HG03432 (cell line): Measurements from ENCODE around the gene SKAP2.
"Not testable (repeated sequence)": the region's sequence is repeated elsewhere in the genome, so short reads cannot be mapped to it uniquely, and the experiment has no call there.

Source experiments
- ATAC-seq: cut with Tn5 transposase; IDR thresholded peaks from one replicate; pipeline ENCODE4 v1.9.1; 2021; ENCODE audit warnings: mild to moderate bottlenecking, moderate library complexity; ENCODE audit not compliant: unreplicated experiment

SKAP2 gene

DNA sequence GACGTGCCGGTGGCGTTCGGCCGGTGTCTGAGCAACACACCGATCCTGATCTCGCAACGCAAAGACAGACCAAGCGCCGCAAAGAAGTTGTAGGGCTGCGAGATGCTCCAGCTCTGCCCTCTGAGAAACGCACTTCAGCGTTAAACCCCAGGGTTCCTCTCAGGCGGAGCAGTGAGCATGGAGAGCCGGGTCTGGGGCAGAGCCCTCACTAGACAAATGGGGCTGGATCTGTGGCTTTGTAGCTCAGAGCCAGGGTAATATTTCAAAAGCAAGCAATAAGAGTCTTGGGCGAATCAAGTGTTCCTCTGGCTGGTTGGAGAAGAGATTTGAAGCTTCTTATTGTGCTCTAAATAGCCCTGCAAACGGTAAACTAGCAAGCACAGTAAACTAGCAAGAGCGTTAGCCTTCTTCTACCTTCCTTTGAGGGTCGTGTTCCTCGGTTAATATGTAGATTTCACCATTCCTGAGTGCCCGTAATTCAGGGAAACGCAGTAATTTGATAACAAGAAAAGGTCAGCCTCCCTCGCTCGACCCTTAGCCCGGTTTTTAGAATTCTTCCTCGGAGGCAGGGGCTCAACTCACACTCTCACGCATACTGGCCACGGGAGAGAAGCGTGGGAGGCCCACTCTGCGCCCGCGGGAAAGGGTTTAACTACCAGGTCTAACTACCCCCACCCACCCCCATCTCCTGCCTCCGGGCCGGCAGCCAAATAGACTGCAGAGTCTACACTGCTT, 6.7 kb downstream of the SKAP2 start:
- ATAC-seq: peak; percentile 54

- no peak for ATAC-seq
Observed at GRCh38 chr7:26857170-26857505, 7.3 kb downstream of the SKAP2 start.

- no peak for ATAC-seq
Observed at GRCh38 chr7:26856176-26856985, 8.0 kb downstream of the SKAP2 start.

GRCh38 chr7:26854876-26855855, 9.2 kb downstream of the SKAP2 start:
- no peak for ATAC-seq

GRCh38 chr7:26853788-26854393, 10.5 kb downstream of the SKAP2 start:
- no peak for ATAC-seq

DNA sequence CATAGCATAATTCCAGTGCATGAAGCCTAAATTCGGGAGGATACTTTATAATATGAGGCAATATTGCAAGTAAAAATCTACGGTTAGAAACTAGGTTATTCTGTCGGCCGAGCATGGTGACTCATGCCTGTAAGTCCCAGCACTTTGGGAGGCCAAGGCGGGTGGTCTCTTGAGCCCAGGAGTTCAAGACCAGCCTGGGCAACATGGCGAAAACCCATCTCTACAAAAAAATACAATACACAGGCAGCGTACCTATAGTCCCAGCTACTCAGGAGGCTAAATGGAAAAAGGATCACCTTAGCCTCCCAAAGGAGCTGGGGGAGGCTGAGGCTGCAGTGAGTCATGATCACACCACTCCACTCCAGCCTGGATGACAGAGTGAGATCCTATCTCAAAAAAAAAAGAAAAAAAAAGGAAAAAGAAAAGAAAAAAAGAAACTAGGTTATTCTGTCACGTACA, 14.2 kb downstream of the SKAP2 start:
- no peak for ATAC-seq

GRCh38 chr7:26843705-26844104, 20.7 kb downstream of the SKAP2 start:
- ATAC-seq: no peak

- ATAC-seq: no peak
Observed at GRCh38 chr7:26842897-26843296, 21.5 kb downstream of the SKAP2 start.

DNA sequence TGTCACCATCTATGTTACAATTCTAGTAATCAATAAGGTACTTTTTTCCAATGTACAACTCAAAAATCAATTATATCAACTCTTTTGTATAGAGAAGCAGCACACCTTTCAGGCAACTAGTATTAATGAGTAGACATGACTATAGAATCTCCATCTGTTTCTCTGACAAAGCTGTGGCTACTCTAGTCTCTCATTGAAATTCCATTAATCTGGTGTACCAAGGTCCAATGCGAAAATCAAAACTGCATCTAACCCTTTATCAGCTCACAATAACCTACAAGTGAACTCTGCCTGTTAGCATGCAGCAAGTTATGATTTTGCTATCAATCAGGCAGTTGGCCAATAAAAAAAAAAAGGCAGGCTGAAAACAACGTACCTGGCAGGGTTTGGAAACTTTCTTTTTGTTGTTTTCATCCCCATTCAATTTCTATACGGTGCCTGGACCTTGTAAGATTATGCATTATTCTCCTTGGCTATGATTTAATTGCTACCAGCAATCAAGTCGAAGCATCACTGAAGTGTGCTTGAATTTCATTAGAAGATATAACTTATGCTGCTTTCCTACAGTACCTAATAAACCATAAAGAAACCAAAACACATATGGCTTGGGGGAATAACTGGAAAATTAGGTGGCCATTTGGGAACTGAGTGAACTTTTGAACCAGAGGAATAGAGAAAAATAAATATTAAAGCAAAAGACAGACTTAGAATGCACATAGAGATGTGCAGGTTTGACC, 23.2 kb downstream of the SKAP2 start:
- ATAC-seq: no peak

DNA sequence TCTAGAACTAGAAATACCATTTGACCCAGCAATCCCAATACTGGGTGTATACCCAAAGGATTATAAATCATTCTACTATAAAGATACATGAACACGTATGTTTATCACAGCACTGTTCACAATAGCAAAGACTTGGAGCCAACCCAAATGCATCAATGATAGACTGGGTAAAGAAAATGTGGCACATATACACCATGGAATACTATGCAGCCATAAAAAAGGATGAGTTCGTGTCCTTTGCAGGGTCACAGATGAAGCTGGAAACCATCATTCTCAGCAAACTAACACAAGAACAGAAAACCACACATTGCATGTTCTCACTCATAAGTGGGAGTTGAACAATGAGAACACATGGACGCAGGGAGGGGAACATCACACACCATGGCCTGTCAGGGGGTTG, 27.6 kb downstream of the SKAP2 start:
- ATAC-seq: not testable (repeated sequence)

- ATAC-seq: no peak
Observed at GRCh38 chr7:26815426-26815825, 49.0 kb downstream of the SKAP2 start.

DNA sequence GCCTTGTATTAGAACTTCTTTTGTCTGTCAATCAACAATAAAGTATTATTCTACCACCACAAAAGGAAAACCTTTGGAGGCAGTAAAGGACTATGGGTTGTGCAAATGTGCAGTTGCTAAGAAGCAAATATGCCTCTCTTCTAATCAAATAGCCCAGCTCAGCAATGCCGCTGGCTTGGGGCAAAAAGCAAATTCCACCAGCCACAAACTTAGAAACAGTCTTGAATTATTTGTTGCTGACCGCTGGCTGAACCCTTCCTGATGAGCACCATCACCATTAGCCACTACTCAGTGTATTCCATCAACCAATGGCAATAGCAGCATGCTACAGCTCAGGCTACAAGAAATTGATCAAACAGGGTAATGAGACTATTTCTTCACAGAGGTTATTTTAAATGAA, 51.0 kb downstream of the SKAP2 start:
- ATAC-seq: no peak

- ATAC-seq: no peak
Observed at GRCh38 chr7:26794541-26794940, 69.8 kb downstream of the SKAP2 start.

GRCh38 chr7:26792576-26792975, 71.8 kb downstream of the SKAP2 start:
- ATAC-seq: no peak

GRCh38 chr7:26792006-26792405, 72.4 kb downstream of the SKAP2 start:
- ATAC-seq: no peak

DNA sequence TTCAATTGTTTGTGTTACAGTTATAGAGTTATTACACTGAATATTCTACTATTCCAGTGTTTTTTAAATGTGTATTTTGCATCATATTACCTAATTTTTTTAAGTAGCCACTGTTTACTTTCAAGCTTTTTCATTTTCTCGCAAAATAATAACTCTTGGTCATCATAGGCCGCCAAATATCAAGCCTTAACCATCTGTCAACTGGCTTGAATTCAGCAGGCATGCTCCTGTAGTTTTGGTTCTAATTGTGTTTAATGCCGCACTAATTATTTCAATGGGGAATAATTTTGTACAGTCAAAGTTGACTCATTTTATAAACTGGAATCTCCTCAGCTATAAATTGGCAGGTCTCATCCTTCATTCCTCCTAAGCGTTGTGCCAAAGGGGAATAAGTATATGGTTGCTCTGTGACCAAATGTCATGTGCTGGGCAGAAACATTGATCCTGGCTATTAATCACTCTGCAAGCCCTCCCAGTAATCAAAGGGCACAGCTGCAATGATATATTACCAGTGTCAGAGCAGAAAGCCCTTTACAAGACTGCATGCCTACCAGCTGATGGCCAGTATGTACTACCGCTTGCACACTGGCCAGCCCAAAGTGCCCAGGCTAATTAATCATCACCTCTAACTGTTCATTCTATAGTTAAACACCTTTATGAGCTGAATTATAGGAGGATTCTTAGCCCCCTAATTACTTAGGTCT, 74.8 kb downstream of the SKAP2 start:
- ATAC-seq: no peak

DNA sequence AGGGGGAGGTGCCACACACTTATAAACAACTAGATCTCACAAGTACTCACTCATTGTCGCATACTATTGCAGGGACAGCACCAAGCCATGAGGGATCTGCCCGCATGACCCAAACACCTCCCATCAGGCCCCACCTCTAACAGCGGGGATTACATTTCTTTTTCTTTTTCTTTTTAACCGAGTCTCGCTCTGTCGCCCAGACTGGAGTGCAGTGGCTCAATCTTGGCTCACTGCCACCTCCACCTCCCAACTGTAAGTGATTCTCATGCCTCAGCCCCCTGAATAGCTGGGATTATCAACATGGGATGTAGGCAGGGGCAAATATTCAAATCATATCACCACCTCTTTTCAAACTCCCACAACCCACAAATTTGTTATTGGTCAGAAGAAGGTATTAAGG, 76.7 kb downstream of the SKAP2 start:
- ATAC-seq: no peak

DNA sequence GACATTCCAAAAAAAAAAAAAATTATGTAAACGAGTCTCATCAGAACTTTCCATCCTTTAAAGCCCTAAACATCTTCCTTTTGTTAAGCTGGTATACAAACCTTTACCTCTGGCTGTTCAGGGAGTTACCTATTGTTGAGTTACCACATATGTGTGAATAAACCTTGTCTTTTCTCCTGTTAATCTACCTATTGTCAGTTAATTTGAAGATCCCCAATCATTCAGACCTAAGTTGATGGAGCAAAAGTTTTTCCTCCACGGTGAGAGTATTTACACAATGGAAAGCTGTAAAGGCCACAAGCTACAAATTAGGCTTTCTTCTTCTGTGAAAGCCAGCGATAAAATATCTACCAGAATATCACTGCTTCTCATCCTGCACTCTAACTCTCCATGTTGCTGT, 80.3 kb downstream of the SKAP2 start:
- ATAC-seq: no peak

DNA sequence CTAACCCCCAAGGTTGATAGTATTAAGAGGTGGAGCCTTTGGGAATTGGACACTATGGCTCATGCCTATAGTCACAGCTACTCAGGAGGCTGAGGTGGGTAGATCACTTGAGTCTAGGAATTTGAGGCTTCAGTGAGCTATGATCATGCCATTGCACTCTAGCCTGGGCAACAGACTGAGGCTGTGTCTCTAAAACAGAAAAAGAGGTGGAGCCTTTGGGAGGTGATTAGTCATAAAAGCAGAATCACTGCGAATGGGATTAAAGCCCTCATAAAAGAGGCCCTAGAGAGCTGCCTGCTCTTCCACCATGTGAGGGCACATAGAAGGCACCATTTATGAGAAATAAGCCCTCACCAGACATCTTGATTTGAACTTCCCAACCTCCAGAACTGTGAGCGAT, 81.9 kb downstream of the SKAP2 start:
- no peak for ATAC-seq
